RWPE1 (cell line): ENCODE measurements around the gene KRT77.

ENCODE experiments used
- CTCF ChIA-PET: fragments of 350-600 bp; sonication (Branson Sonifier 250); formaldehyde crosslinking; extraction: SDS; loops from one replicate; lab custom pipeline; 2021; lab: Yijun Ruan, JAX
- POLR2A ChIA-PET: fragments of 400-600 bp; formaldehyde crosslinking; extraction: SDS; loops from one replicate; lab custom pipeline; 2020; ENCODE audit warnings: antibody characterized with exemption; ENCODE audit not compliant: low non-redundant PET; lab: Yijun Ruan, JAX
- DNase-seq: peaks from one replicate; pipeline ENCODE4 v3.0.0; 2012; ENCODE audit warnings: low spot score
- H3K27ac ChIP-seq: fragments of 450-650 bp; 2 replicates; pipeline ENCODE4 v1.5.1; 2017
- CTCF ChIP-seq: fragments of 450-650 bp; conservative IDR thresholded peaks from 2 replicates; pipeline ENCODE4 v1.5.1; 2017; ENCODE audit warnings: low read depth, mild to moderate bottlenecking

The KRT77 gene

GRCh38 chr12:52692254-52692653 lies 11.1 kb downstream of the KRT77 start:
- DNase-seq, result no peak
- ChIA-PET CTCF (interaction anchor here (0.6 to 1.1 kb wide), 2 partner anchors 17 to 40 kb away, joined by 3 to 6 read pairs; no protein-coding TSS in a partner anchor), POLR2A (no interaction called here)
- H3K27ac ChIP-seq, result no peak overlapping the region
- TF ChIP-seq CTCF, result no peak

GRCh38 chr12:52691841-52692150 lies 11.5 kb downstream of the KRT77 start:
- DNase-seq, result no peak
- H3K27ac ChIP-seq, result no peak overlapping the region
- CTCF ChIA-PET, result no interaction called here
- TF ChIP-seq CTCF, result no peak
- POLR2A ChIA-PET, result no interaction called here

GRCh38 chr12:52691076-52691840 lies 12.1 kb downstream of the KRT77 start:
- DNase-seq, result no peak
- ChIA-PET POLR2A (no interaction called here), CTCF (no interaction called here)
- no peak for TF ChIP-seq CTCF
- H3K27ac ChIP-seq, result no peak overlapping the region

- CTCF ChIA-PET, result no interaction called here
- POLR2A ChIA-PET, result no interaction called here
- no peak for TF ChIP-seq CTCF
- no peak for DNase-seq
- H3K27ac ChIP-seq, result no peak overlapping the region
Measured at GRCh38 chr12:52690351-52691075, 12.8 kb downstream of the KRT77 start.

GRCh38 chr12:52689936-52690335 lies 13.4 kb downstream of the KRT77 start:
- CTCF ChIA-PET, result no interaction called here
- H3K27ac ChIP-seq, result no peak overlapping the region
- no peak for DNase-seq
- no peak for TF ChIP-seq CTCF
- POLR2A ChIA-PET, result no interaction called here

GRCh38 chr12:52689239-52689638 lies 14.1 kb downstream of the KRT77 start:
- TF ChIP-seq CTCF, result no peak
- H3K27ac ChIP-seq, result no peak overlapping the region
- DNase-seq, result no peak
- CTCF ChIA-PET, result no interaction called here
- POLR2A ChIA-PET, result no interaction called here
